DND-41 (cell line): ENCODE results near the gene TGM5.
A peak's percentile ranks its signal among the peaks of the same experiment; 100 is the strongest.

Experiments
- ATAC-seq: fragments of 200-7000 bp; cut with Tn5 transposase; 3 replicates; pipeline ENCODE4 v1.9.1; 2021; ENCODE audit warnings: low read depth; ENCODE audit not compliant: insufficient read depth
- DNase-seq: peaks from one replicate; pipeline ENCODE4 v3.0.0-alpha.2; 2020
- H2AFZ ChIP-seq: 2 replicates; pipeline ENCODE4 v1.6.0; 2012; ENCODE audit warnings: low read depth, low read length
- H3K27ac ChIP-seq: 2 replicates; pipeline ENCODE4 v1.5.1; 2012; ENCODE audit warnings: low read length, inconsistent platforms
- H3K27me3 ChIP-seq: fragments of 200-600 bp; sonication (generic); 2 replicates; pipeline ENCODE4 v1.6.0; 2012; ENCODE audit warnings: low read length, mild to moderate bottlenecking, inconsistent platforms; ENCODE audit not compliant: insufficient read depth, poor library complexity
- H3K36me3 ChIP-seq: 2 replicates; pipeline ENCODE4 v1.5.1; 2012; ENCODE audit warnings: low read length, inconsistent platforms; ENCODE audit not compliant: insufficient read depth
- H3K4me1 ChIP-seq: 2 replicates; pipeline ENCODE4 v1.5.1; 2012; ENCODE audit warnings: mild to moderate bottlenecking, low read length; ENCODE audit not compliant: insufficient read depth
- H3K4me2 ChIP-seq: 2 replicates; pipeline ENCODE4 v1.6.0; 2012; ENCODE audit warnings: mild to moderate bottlenecking, moderate library complexity, low read length, inconsistent platforms; ENCODE audit not compliant: insufficient read depth
- H3K4me3 ChIP-seq, 2 experiments: fragments of 200-600 bp in 1 of 2; shearing (Covaris generic) in 1 of 2; 2 replicates each; pipeline ENCODE4 v1.5.1; 2012 to 2016; ENCODE audit warnings: inconsistent platforms in 2 of 2, low read length in 2 of 2, mild to moderate bottlenecking in 2 of 2, low read depth in 1 of 2, moderate library complexity in 1 of 2
- H3K79me2 ChIP-seq: 2 replicates; pipeline ENCODE4 v1.6.0; 2012; ENCODE audit warnings: low read length, inconsistent platforms; ENCODE audit not compliant: insufficient read depth
- H3K9ac ChIP-seq: 2 replicates; pipeline ENCODE4 v1.6.0; 2012; ENCODE audit warnings: low read depth, mild to moderate bottlenecking, inconsistent platforms, low read length, moderate library complexity
- H3K9me3 ChIP-seq: 2 replicates; pipeline ENCODE4 v1.5.1; 2012; ENCODE audit warnings: low read length, moderate library complexity, mild to moderate bottlenecking, inconsistent platforms; ENCODE audit not compliant: insufficient read depth, severe bottlenecking
- H4K20me1 ChIP-seq: 2 replicates; pipeline ENCODE4 v1.6.0; 2012; ENCODE audit warnings: low read length; ENCODE audit not compliant: insufficient read depth
- CTCF ChIP-seq: IDR thresholded peaks from 2 replicates; pipeline ENCODE4 v1.5.1; 2012; ENCODE audit warnings: borderline replicate concordance, low read length, moderate library complexity, mild to moderate bottlenecking; ENCODE audit not compliant: poor library complexity, severe bottlenecking; ENCODE audit errors: extremely low read depth
- EZH2 ChIP-seq: IDR thresholded peaks from 3 replicates; pipeline ENCODE4 v1.6.1; 2012; ENCODE audit warnings: borderline replicate concordance, low read depth, mild to moderate bottlenecking, moderate library complexity, low read length, inconsistent platforms; ENCODE audit not compliant: severe bottlenecking

TGM5 gene

GRCh38 chr15:43256341-43256740 lies 10.4 kb downstream of the TGM5 start:
- Histone ChIP-seq H3K4me3 (no peak overlapping the region), H3K4me2 (no peak overlapping the region), H2AFZ (no peak overlapping the region), H3K79me2 (no peaks in the 10 kb centered on the region), H3K9me3 (no peaks in the 10 kb centered on the region), H3K9ac (no peak overlapping the region), H3K27me3 (no peaks in the 10 kb centered on the region), H4K20me1 (no peaks in the 10 kb centered on the region), H3K4me1 (no peaks in the 10 kb centered on the region), H3K36me3 (no peaks in the 10 kb centered on the region), H3K27ac (no peak overlapping the region)
- no peak for TF ChIP-seq EZH2
- no peak for TF ChIP-seq CTCF
- DNase-seq (no peak), ATAC-seq (no peak)

GRCh38 chr15:43255376-43255775 lies 11.4 kb downstream of the TGM5 start:
- DNase-seq (no peak), ATAC-seq (no peak)
- H3K4me3 ChIP-seq, result no peak overlapping the region
- H2AFZ ChIP-seq, result no peak overlapping the region
- no peak overlapping the region for H3K27ac ChIP-seq
- H3K79me2 ChIP-seq, result no peaks in the 10 kb centered on the region
- no peak overlapping the region for H3K4me2 ChIP-seq
- H3K9me3 ChIP-seq, result no peaks in the 10 kb centered on the region
- H4K20me1 ChIP-seq, result no peaks in the 10 kb centered on the region
- TF ChIP-seq EZH2, result no peak
- TF ChIP-seq CTCF, result no peak
- no peaks in the 10 kb centered on the region for H3K27me3 ChIP-seq
- H3K36me3 ChIP-seq, result no peaks in the 10 kb centered on the region
- no peak overlapping the region for H3K9ac ChIP-seq
- H3K4me1 ChIP-seq, result no peaks in the 10 kb centered on the region

GRCh38 chr15:43253431-43254403 lies 13.0 kb downstream of the TGM5 start:
- no peaks in the 10 kb centered on the region for H3K79me2 ChIP-seq
- DNase-seq (no peak), ATAC-seq (0 out of 3 replicates have a peak, but pooled peaks have one; percentile 27)
- no peaks in the 10 kb centered on the region for H3K4me1 ChIP-seq
- no peak overlapping the region for H3K4me3 ChIP-seq
- no peak for TF ChIP-seq EZH2
- no peak for TF ChIP-seq CTCF
- H4K20me1 ChIP-seq, result no peaks in the 10 kb centered on the region
- H3K9ac ChIP-seq, result no peak overlapping the region
- no peak overlapping the region for H2AFZ ChIP-seq
- H3K27me3 ChIP-seq, result no peaks in the 10 kb centered on the region
- no peaks in the 10 kb centered on the region for H3K9me3 ChIP-seq
- no peak overlapping the region for H3K27ac ChIP-seq
- no peak overlapping the region for H3K4me2 ChIP-seq
- no peaks in the 10 kb centered on the region for H3K36me3 ChIP-seq
